T1000 (cell line): ENCODE measurements around the gene FBXW7.

ENCODE experiments used
- DNase-seq: peaks from one replicate; lab custom pipeline; 2025; ENCODE audit warnings: mixed read lengths; lab: John Stamatoyannopoulos, UW

Gene FBXW7

DNA sequence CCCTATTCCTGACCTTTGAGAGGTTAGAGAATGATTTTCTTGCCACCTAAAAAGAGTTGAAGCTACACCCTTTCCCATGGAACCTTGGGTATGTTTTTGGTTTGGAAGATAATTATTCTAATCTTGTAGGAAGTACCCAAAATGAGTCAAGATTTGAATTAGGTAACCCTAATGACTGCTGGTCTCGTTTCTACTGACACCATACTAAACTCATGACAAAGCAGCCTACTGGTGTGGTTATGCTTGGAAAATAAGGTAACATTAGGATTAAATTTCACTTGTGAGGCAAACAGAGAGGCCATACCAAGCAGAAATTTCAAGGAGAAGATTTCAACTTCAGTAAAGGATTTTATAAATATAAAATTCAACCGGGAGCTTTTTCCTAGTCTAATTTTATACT is 107.9 kb downstream of the FBXW7 start:
- no peak for DNase-seq

DNA sequence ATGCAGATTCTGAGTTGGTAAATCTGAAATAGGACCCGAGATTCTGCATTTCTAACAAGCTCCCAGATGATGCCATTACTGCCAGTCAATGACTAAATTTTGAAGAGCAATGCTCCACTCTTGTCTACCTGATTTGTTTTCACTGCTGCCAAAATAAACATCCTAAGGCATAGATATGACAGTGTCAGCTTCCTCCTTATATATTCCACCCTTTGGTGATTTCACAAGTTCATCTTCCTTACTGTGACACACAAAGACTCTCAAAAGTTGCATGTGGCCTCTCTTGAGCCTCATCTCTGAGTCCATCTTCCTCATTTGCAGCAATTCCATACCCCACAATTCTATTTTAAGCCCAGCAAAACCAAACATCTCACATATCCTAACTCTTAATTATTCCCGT is 110.9 kb downstream of the FBXW7 start:
- DNase-seq: no peak

DNA sequence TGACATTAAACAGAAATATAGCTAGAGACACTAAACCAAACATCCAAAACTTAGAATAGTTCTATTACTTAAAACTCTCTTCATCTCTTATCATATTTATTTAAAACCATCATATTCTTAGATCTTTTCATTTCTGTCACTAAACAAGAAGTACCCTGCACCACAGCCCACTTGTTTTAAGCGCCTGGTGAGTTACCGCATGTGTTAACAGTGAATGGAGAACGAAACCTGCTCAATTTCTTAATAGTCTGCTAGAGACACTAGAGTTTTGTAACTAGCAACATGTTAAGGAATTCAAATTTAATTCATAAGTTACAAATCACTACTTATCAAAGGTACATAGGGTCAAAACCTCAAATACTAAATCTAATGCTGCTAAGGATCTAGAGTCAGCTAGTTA is 111.5 kb downstream of the FBXW7 start:
- DNase-seq: no peak

DNA sequence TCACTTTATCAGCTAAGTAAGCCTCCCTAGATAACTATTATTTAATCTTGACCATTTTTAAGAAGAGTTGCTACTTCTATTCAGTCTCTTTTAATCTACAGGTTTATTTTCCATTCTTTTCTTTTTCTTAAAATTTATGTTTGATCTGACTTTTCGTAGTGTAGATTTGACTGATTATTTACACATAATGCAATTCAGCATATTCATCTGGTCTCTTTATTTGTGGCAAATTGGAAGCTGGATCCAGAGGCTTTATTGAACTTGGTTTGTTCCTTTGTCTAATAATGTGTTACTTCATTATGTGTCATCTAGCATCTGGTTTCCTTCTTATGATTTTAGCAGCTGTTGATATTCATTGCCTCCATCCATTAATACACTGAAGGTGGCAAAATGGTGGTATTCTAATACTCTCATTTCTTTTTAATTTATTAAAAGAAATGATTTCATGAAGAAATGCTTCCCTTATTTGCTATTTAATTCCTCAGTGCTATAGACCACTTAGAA is 113.0 kb downstream of the FBXW7 start:
- DNase-seq: no peak

DNA sequence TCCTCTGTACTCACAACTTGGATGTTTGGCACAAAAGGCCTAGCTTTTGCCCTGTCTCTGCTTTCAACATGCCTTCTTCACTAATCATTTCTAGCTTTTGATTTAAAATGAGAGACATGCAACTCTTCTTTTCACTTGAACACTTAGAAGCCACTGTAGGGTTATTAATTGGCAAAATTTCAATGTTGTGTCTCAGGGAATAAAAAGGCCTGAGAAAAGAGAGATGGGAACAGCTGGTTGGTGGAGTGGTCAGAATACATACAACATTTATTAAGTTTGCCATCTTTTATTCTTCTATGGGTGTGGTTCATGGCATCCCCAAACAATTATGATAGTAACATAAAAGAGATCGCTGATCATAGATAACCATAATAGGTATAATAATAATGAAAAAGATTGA is 114.3 kb downstream of the FBXW7 start:
- no peak for DNase-seq

DNA sequence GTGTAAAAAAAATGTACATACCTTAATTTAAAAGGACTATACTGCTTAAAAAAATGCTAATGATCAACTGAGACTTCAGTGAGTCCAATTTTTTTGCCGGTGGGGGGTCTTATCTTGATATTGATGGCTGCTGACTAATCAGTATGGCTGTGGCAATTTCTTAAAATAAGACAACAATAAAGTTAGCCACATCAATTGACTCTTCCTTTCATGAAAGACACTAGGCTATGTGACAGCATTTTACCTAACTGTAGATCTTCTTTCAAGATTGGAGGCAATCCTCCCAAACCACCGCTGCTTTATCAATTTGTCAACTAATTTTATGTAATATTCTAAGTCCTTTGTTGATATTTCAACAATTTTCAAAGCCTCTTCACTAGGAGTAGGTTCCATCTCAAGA is 116.1 kb downstream of the FBXW7 start:
- no peak for DNase-seq

DNA sequence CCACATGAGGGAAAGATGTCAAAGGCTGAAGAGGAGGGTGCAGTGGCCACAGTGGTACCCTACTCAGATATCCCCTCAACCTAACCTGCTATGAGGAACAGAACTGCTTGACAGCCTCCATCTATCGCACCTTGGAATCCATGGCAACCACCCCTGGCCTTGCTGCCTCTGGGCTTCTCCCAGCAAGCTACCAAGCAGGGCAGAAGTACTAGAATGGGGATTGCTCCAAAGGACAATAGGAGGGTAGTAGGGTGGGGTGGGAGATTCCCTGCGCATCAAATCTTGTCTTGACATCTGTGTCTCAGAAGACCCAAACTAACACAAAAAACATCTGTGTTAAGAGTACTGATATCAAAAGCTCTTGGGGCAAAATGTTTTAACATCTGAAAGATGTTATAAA is 118.2 kb downstream of the FBXW7 start:
- no peak for DNase-seq

DNA sequence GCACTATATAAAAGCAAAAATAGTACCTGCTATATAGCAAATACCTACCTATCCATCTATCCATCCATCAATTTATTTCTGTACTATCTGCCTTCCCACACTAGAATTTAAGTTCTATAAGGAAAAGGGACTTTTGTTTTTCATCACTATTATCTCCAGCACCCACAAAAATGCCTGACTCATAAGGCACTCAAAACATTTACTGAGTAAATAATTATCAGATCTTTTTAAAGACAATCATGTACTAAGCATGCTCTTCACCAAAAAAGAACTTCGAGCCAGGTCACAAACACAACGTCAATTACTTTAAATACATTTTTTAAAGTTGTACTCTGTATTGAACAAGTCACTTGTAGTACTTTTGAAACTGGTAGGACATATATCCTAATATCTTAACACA is 119.9 kb downstream of the FBXW7 start:
- DNase-seq: no peak

DNA sequence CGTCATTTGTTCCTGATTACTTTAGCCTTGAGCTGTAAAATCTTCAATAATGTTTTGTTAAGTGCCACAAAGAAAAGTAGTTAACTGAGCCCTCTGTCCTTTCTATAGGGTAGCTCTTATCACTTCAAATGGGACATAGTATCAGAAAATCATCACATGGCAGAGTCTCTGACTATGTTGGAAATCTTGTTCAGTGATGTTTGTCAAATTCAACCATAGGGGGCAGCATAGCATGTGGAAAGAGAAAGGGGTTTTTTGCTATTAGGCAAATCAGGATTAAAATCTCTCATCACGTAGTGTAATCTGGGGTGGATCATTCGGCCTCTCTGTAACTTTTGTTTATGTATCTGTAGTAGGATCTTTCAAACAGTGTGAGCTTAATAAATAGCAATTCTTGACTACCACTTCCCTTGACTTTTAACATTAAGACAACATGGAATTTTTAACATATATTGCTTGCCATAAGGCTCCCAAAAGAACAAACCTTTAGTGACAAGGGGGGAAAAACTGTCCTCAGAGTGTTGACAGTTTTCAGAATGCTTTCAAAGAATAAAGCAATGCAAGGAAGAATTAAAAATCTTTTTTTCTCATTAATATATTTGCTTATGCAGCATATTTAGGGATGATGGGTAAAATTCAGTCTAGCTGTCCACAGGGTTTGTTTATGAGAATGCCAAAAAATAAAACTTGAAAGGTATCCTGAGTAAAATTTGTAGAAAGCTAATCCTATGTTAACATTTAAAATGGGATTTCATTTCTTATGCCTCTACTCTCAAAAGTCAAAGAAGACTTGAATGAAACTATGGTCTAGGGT is 127.2 kb downstream of the FBXW7 start:
- DNase-seq: no peak

DNA sequence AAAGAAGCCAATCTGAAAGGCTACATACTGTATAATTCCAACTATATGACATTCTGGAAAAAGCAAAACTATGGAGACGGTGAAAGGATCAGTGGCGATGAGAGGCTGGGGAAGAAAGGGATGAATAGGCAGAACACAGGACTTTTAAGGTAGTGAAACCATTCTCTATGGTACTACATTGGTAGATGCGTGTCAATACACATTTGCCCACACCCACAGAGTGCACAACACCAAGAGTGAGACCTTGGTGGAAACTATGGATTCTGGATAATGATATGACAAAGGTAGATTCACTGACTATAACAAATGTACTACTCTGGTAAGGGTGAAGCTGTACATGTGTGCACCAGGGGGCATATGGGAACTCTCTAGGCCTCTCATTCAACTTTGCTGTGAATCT is 134.5 kb downstream of the FBXW7 start:
- no peak for DNase-seq

DNA sequence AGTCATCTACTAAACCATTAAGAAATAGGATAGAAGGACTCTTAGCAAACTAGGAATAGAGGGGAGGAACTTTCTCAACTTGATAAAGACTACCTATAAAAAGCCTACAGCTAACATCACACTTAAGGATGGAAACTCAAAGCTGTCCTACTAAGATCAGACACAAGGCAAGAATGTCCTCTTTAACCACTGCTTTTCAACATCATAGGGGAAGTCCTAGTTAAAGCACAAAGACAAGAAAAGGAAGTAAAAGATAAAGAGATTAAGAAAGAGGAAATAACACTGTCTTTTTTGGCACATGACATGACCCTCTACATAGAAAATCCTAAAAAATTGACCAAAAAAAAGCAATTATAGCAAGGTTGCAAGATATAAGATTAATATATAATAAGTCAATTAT is 136.6 kb downstream of the FBXW7 start:
- no peak for DNase-seq

DNA sequence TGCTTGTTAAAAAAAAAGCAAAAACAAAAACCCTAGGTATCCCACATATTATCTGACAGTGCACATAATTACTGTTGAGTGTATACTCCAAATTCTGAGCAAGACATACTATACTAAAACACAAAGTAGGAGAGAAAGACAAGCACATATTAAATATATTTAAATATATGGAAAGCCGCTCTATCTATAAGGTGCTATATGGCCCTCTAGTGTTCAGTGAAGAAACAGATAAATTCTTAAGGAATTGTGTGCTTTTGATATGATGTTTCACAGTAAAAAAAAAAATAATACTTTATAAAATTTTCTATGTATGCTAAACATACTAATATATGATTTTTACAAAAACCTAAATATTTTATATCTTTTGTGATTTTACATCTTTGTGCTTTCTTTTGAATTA is 137.8 kb downstream of the FBXW7 start:
- no peak for DNase-seq

DNA sequence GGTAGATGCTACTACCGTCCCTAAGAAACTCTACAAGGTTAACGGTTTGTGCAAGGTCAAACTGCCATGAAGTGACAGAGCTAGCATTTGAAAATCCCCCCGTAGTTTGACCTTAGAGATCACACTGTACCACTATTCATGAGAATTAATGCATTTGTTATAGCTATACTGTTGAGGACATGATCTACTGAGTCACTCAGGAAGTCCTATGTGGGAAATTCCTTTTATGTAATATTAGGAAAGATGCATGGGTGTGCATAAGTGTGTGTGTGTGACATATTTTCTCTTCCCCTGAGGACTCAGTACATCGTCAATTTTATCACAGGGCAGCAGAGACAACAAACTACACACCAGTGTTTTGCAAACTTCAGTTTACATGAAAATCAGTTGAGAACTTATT is 141.1 kb downstream of the FBXW7 start:
- no peak for DNase-seq

DNA sequence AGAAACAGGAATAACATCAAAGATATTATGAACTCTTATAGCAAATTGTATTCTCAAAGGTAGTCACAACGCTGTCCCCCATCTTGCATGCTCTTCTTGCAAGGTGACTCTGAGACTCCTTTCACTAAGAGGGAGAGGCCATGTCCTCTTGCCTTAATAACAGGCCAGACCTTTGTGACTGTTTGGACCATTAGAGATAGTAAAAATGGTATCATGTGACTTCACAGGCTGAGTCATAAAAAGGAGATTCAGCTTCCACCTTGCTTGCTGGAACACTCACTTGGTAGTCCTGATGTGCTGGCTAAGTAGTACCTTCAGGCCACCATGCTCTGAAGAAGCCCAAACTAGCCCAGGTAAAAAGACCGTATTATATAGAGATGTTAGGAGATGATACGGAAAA is 143.8 kb downstream of the FBXW7 start:
- DNase-seq: no peak

DNA sequence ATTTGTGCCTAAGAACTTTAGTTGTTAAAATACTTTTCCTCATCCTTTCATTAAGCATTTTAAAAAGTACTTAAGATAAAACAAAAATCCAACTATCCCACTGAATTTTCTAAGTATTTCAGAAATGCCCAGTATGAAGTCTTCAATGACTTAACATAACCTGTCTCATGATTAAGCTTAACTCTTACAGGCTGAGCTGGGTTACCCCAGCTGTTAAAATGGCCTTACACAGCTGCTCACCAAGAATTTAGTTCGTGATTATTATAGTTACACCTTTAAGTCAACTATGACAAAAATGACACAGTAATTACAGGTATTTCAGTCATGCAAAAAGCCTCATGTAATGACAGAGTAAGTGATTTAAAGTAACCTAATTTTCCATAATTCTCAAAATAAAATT is 145.7 kb downstream of the FBXW7 start:
- DNase-seq: no peak

DNA sequence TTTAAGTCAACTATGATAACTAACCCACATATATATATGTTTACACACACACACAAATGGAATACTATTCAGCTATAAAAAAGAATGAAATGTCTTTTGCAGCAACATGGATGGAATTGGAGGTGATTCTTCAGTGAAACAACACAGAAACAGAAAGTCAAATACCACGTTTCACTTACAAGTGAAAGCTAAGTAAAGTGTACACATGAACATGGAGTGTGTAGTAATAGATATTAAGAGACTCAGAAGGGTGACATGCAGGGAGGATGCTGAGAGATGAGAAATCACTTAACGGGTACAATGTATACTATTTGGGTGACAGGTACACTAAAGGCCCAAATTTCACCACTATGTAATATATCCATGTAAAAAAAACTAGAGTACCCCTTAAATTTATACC is 146.5 kb downstream of the FBXW7 start:
- DNase-seq: no peak

DNA sequence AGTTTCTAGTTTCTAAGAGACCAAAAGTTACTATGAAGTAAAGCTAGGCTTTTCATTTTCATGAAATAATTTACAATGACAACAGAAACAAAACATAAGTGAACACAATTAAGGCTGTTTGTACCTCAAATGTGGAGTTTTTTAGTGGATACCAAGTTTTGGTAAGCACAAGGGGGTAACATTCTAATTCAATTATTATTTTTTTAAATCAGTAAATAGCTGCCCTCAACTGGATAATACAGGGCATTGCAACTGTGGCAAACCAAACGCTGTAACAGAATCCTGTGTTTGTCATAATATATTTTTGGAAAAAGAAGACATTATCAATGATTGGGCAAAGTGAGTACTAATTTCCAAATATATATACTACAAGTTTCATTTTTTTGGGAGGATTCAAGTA is 150.3 kb downstream of the FBXW7 start:
- DNase-seq: no peak

DNA sequence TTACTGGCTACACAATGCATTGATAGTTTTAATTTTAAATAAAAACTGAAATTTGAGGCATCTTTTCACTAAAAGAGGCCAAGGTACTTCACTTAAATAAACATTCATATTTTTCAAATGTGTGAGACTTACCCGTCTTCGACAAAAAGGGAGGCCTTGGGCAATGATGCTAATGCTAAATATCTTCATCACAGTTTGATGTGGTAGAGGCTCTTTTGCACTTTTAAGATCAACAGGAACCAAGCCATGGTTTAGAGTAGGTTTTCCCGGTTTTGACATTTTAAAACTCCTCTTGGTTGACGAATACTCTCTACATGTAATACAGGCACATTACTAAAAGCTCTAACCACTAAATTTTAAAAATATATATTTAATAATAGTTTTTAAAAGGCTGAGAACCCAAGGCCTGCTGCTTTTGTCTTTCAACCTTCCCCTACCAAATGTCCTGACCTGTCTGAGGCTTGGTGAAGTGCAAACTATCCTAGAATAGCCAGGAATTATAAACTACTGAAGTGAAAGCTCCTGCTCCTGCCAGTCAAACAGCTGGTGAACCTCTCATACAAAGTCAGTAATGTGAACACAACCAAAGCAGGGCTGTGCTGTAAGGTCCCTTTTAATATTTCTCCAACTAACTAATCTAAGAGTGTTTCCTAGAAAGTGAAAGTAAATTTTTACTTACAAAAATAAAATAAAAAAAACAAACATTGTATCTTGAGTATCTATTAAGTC is 153.7 kb downstream of the FBXW7 start:
- no peak for DNase-seq

DNA sequence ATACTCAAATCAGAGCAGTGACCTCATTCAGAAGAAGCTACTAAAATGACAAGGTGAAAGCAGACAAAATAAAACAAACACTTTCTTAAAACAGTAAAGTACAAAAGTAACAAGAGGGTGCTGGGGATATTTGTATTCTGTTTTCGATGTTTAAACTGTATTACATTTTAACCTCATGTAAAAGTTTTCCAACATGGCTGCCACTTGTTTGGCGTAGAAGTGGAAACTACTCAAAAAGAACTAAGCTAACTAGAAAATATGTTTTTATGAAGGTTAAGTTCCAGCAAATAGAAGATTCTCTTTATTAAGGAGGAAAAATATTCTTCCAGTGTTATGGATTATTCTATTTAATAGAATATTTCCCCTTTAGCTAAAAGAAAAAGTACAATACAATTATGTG is 155.0 kb downstream of the FBXW7 start:
- DNase-seq: no peak

DNA sequence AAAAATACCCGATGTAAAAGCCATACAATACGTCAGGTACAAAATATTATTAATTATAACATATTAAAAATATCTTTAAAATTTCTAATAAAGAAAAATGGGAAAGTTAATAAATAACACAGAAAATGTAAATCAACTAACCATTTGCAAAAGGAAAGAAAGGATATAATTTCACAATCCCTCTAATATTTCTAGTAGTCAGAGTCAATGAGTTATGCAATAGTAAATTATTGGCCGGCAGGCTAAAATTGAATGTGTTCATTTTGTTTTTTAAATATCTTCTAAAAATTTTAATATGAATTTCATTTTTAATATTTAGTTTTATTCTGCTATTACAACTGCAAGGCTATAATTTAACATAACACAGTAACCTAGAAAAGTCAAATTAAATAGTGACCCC is 155.7 kb downstream of the FBXW7 start:
- DNase-seq: no peak

DNA sequence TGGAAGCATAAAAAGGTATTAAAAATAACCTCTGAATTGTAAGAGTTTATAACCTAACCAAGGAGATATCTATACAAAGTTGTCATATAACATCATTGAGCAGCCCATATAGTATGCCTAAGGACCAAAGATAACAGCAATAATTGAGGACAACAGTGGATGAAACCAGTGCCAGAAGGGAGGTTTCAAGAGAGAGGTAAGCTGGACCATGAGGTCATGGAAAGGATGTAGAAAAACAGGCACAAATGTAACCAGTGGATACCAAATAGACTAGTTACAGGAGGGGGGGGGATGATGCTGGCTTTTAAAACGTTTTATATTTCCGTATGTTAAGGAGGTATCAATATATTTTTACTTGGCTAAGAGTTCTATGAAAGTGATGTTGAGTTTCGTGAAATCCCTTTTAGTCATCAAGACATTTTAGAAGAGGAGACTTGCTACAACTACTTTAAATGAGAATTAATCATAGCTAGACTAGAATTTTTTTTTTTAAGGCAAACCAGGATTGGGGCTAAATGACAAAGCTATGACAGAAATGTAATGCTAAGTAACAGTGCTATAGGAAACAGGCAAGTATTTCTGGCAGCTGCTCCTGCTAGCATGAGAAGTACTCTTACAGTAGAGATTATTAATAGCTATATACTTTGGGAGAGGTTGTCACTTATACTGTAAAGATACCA is 161.1 kb downstream of the FBXW7 start:
- DNase-seq: no peak

DNA sequence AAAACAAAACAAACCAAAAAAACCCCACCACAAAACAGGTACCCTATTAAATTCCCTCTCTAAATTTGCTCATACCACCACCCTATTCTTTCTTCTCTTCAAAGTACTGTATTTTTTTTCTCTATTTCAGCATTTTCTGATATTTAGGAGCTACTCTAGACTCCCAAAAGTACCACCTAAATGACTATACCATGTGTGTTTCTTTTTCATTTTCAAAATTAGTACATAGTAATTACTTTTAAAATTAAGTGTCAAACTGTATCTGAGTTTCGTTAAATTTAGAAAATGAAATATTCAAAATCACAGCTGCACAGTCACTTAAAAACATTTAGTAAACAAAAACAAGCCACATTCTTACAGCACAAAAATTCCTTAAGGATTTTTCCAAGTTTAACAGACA is 161.7 kb downstream of the FBXW7 start:
- no peak for DNase-seq

DNA sequence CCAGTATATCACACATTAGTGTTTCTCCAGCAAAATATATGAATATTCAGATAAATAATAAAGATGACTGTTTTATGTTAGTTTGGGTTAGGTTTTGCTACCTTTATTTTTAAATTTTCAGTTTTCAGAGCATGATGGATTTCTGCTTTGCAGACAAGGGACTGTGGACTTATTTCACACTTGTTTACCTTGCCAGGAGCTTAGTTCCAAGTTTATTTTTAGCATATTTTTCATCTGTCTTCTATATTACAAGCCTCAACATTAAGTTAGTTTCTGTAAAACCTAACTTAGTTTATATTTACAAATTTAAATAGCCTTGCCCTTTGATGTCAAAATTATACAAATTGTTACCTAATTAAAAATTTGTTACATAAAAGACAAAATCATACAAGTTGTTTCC is 163.4 kb downstream of the FBXW7 start:
- no peak for DNase-seq
